HG02798 (cell line): Measurements from ENCODE around the gene RPL15.
"Not testable (repeated sequence)": the region's sequence is repeated elsewhere in the genome, so short reads cannot be mapped to it uniquely, and the experiment has no call there.

ENCODE experiments used
- ATAC-seq: cut with Tn5 transposase; IDR thresholded peaks from one replicate; pipeline ENCODE4 v1.9.1; 2021; ENCODE audit warnings: mild to moderate bottlenecking; ENCODE audit not compliant: unreplicated experiment, poor library complexity

The RPL15 gene

DNA sequence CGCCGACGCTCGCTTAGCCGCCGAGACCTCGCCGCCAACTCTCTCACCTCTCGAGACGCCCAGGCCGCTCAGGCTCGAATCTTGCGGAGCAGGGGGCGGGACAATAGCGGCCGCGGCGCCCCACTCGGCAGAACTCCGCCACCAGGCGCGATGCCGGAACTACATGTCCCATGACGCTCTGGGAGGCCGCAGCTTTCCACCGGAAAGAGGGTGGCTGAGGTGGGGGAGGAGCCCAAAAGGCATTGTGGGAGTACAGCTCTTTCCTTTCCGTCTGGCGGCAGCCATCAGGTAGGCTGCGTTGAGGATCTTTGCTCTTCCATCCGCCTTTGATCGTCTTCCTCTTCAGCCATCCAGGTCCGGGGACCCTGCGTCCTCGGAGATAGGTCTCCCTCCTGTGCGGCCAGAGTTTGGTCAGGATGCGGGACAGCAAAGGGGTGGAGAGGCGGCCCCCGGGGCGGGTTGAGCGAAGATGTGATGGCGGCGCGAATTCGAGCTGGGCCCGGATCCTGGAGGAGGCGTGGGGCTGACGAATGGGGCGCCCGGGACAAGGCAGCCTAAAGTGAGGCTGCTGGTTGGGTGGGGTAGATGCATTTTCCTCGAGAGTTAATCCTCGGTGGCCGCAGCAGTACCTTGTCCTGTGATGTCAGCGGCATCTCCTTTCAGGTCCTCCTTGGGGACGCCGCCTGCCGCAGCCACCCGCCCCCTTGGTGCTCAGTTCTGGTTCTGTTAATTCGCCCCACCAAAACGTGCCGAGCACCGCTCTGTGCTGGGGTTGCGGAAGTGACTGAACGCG is at the start of gene RPL15, which contains the start of gene NKIRAS1:
Gene RPL15, plus strand, starts transcription at position 247 of the 793 bp plus-strand sequence. CDS start 728 bp downstream, outside the sequence.
Gene NKIRAS1, minus strand, starts transcription at position 105 of the 793 bp plus-strand sequence. CDS start 6,086 bp downstream, outside the sequence.
- ATAC-seq: peak; percentile 96

DNA sequence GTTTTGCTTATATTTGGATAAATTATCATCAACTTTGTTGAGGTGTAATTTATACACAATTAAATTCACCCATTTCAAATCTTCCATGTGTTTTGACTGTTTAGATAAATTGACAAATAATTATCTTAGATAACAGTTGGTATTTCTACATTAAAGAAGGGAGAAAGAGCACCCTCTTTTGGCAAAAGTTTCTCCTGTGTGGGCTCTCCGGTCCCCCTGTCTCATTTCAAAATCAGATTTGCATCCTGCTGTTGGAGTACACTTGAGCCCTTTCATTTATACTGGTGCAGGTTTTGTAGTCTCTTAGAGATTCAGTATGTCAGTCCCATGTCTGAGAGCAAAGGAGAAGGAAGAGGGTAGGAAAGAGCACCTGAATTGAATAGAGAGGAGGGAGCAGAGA is 49.5 kb upstream of the RPL15 start:
- ATAC-seq: no peak

DNA sequence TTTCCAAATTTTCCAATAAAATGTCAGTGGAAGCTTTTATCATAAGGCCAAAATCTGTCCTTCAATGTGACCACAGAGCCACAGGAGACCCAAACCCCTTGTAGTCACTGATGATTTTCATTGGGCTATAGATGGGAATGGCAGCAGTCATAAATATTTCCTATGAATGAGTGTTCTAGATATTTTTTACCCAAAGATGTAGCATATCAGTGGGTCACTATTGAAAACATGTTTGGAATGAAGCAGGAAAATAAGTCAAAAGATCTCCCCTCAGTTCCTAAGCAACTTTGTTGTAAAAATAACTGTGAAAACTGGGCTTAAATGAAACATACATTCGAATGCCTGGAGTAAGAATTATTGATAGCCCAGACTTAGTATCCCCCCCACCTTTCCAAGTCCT is 49.1 kb upstream of the RPL15 start:
- ATAC-seq: no peak

DNA sequence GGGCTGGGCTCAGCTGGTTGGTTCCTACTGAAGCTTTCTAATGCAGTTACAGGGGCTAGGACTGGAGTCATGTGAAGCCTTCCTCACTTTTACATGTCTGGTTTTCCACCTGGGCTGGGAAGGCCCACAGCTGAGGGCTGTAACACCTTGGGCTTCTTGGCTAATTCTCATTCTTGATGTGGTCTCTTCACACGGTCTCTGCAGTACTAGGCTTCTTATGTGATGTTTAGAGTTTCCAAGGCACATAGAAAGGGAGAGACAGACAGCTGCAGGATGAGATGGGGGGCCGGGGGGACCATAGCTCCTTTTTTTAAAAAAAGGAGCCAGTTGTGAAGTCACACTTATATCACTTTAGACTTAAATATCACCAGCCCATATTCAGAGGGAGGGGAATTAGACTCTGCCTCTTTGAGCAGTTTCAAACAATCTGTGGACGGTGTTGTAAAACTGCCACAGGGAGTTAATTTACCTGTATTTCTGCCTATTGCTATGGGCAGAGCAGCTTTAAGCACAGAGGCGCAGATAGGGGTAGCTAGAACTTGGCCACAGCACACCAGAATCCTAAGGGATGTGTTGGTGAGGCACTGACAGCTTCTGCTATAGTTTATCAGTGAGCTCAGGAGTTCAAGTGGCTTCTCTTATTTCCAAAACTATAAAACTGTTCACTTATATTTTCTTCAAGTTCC is 46.8 kb upstream of the RPL15 start:
- no peak for ATAC-seq

DNA sequence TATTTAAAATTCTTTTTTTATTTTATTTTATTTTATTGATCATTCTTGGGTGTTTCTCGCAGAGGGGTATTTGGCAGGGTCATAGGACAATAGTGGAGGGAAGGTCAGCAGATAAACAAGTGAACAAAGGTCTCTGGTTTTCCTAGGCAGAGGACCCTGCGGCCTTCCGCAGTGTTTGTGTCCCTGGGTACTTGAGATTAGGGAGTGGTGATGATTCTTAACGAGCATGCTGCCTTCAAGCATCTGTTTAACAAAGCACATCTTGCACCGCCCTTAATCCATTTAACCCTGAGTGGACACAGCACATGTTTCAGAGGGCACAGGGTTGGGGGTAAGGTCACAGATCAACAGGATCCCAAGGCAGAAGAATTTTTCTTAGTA is 46.3 kb upstream of the RPL15 start:
- not testable (repeated sequence) for ATAC-seq

DNA sequence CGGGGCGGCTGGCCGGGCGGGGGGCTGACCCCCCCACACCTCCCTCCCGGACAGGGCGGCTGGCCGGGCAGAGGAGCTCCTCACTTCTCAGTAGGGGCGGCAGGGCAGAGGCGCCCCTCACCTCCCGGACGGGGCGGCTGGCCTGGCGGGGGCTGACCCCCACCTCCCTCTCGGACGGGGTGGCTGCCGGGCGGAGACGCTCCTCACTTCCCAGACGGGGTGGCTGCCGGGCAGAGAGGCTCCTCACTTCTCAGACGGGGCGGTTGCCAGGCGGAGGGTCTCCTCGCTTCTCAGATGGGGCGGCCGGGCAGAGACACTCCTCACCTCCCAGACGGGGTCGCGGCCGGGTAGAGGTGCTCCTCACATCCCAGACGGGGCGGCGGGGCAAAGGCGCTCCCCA is 45.6 kb upstream of the RPL15 start:
- not testable (repeated sequence) for ATAC-seq

DNA sequence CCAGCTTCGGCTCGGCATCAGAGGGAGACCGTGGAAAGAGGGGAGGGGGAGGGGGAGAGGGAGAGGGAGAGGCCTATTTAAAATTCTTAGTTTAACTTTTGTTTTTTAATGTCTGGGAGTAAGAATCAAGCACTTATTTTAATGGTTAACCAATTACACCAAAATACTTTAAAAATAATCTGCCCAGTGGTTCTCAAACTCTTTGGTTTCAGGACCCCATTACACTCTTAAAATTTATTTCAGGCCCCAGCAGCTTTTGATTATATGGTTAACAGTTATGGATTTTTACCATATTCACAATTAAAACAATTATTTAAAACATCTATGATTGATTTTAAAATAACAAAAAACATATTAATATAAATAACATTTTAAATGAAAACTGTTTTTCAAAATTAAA is 44.6 kb upstream of the RPL15 start:
- ATAC-seq: no peak

DNA sequence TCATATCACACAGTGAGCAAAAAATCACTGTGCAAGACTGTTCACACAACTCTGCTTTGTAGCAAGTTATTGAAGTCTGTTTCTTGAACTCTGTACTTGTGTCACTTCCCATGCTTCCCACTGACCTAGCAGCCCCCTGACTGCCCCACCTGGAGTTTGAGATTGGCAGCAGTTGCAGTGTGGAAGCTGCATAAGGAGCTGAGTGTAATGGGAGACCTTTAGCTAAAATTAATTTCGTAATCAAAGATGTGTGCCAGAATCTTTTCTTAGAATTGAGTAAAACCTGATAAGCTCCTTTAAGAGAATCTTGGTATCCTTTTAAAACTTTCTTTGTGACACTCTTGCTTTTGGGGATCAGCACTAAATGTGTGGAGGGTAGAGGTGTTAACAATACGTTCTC is 43.0 kb upstream of the RPL15 start:
- ATAC-seq: no peak

DNA sequence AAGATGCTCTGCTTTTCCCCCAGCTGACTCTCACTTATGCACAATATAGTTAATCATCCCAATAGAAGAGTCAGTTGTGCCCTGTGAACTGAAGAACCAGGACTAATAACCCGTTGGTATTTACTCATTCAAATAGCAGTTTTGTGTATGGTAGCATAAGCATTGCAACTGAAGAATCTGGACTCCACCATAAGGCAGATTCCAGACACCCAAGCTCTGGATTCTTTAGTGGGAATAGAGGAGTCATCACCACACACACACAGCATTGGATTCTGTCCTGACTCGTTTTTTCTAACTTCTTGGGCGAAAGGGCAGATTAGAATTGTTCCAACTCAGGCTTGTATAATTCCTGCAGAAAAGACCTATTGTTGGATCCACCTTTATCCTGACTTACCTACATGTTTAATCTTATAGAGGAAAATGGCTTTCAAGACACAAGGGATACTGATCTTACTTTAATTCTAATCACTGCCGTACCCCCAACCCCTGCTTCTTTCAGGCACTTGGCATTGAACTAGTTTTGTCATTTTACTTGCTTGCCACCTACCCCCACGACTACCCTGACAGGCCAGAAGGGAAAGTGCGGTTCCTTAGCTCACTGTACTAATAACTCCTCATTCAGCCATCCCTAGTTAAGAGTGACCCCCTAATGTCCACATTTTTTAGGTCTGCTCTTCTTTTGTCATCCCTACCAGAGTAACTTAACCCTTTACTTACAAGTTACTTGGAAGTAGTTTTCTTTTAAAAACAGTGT is 42.4 kb upstream of the RPL15 start:
- no peak for ATAC-seq

DNA sequence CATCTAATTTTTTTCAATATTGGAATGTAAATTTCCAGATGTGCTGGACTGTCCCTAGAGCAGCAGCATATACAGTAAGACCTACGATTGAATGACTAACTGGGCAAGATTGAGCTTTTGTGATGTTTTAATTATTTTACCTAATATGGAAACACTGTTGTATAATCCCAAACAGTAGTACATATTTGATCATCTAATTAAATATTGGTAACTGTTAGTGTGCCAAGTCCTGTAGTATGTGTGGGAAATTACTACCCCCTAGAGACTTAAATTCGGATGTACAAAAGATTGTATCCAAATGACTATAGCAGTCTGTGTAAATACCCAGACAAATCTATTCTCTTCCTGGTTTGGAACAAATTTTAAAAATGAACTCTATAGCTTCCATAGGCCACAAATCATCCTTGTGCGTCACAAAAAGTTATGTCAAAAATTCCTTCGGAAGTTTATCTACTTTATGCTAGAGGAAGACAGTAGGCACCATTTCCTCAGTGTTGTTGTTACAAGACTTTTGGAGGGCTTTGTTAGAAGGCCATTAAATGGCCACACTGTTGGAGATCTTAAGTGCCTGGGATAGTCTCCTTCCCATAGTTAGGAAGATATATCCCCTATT is 41.7 kb upstream of the RPL15 start:
- ATAC-seq: no peak

DNA sequence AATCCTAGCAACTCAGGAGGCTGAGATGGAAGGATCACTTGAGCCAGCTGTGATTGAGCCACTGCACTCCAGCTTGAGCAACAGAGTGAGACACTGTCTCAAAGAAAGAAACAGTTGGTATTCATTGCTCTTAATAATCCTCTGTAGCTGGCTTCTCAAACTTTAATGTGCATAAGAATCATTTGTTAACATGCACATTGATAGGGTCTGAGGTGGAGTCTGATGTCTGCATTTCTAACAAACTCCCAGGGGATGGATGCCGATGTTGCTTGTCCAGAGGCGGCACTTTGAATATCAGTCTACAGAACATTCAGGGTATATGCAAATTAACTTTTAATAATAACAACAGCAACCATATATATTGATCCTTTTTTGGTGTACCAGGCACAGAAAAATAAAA is 40.0 kb upstream of the RPL15 start:
- no peak for ATAC-seq

DNA sequence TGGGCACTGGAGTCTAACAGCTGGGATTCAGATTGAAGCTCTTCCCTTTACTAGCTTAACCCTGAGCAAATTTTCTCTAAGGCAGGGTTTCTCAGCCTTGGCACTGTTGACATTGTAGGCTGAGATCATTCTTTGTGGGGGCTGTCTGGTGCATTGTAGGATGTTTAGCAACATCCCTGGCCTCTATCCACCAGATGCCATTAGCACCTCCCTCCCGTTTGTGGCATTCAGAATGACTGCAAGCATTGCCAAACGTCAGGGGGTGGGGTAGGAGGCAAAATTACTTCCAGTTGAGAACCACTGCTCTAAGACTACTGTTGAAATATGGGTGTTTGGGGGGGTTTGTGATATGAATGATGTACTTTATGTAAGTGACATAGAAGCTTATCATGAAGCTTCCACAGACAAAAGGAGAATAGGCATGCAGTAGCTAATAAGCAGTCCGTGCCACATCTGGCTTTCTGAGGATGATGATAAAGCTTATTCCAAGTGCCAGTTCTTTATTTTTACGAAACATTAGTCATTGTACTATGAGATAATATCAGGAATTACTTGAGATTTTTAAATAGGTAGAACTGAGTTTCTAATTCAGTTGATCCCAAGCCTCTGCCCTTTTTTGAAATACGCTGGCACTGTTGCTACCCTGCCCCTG is 39.5 kb upstream of the RPL15 start:
- no peak for ATAC-seq

DNA sequence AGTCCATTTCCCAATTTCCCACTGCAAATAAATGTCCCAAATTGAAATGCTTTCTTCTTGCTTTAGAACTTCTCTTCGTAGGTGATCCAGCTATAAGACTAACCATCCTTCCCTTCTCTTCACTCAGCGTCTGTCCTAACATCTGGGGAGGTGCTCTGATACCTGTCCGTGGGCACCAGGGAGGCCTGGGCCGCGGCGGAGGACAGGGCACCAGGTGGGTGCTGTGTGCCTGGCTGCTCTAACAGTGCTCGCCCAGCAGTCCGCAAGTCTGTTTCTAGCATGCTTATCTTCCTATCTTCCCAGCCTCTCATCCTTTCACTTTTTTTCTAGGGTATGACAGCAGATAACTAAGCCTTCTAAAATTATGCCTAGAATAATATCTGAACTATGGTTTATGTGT is 37.4 kb upstream of the RPL15 start:
- ATAC-seq: no peak

DNA sequence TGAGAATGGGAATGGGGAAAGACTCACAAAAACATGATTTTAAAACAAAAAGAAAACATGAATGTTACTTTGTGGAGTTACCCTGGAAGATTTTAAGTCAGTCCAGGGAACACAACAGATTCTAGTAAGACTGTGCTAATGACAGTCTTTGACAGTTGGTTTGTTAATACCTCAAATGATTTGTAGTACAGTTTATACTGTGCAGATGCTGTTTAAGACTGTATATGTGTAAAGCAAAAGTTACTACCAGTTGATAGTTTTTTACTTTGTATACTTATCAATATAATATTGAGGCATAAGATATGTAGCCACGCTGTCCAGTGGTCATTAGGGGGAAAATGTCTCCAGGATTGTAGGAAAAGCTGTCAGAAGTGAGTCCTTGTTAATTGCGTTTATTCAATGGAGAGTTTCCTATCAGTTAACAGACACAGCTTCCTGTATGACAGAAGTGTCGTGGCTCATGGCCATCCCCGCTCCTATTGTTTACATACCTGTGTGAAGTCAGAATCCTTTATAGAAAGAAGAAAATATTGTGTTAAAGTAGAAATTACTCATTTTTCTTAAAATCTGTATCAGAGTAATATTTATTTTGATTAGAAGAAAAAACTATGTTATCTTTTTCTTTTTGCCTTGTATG is 36.1 kb upstream of the RPL15 start:
- ATAC-seq: no peak

DNA sequence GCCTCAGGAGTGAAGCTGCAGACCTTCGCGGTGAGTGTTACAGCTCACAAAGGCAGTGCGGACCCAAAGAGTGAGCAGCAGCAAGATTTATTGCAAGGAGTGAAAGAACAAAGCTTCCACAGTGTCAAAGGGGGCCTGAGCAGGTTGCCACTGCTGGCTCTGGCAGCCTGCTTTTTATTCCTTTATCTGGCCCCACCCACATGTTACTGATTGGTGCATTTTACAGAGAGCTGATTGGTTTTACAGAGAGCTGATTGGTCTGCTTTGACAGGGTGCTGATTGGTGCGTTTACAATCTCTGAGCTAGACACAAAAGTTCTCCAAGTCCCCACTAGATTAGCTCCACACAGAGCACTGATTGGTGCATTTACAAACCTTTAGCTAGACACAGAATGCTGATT is 34.9 kb upstream of the RPL15 start:
- not testable (repeated sequence) for ATAC-seq

DNA sequence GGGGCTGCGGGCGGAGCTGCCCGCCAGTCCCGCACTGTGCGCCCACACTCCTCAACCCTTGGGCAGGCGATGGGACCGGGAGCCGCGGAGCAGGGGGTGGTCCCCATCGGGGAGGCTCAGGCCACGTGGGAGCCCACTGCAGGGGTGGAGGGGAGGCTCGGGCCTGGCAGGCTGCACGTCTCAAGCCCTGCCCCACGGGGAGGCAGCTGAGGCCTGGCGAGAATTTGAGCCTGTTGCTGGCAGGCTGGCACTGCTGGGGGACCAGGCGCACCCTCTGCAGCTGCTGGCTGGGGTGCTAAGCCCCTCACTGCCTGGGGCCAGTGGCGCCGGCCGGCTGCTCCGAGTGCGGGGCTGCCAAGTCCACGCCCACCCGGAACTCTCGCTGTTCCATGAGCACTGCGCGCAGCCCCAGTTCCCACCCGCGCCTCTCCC is 34.4 kb upstream of the RPL15 start:
- no peak for ATAC-seq

DNA sequence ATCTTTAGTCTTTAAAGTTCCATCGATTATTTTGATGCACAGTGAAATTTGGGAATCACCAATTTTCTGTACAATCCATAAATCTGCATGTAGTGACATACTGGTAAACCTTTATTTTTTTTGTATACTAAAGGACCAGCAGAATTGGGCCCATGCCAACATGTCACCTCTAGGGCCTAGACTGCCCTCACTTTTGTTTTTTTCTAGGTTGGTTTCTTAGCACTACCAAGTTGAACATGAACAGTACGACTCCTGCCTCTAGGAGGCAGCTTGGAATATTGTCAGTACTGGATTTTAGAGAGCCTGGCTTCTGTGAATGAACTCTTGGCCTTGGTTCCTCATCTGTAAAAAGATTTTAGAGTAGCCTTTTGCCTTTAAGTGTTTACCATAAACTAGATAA is 32.5 kb upstream of the RPL15 start:
- ATAC-seq: no peak

DNA sequence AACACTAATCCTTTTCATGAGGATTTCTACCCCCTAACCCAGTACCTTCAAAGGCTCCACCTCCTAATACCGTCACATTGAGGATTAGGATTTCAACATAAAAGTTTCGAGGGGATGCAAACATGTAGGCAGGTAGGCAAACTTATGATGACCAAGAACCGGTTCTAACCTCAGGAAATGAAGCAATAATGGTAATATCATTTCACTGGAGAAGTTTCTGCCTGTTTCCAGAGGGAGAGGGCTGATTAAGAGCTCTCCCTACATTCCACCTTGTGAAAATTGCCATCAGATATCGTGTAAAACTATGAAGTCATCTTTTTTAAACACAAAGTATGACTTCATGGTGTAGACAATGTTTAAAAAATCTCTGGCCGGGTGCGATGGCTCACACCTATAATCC is 31.7 kb upstream of the RPL15 start:
- ATAC-seq: no peak

DNA sequence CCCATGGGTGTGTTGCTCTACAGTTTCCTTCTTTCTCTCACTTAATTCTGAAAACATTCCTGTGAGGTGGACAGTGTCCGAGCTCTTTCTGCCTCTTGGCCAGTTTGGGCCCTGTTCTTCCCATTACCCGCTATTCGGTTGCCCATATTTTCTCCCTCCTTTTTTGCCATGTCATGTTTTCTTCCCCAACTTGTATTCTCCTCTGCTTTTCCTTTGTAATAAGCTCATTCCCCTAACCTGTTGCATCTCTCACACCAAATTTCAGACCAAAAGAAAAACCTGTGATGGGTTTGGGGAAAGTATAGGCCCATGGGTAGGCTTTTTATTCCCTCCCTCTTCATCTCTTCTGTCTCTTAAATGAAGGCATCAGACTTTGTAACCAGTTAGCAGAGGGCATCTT is 30.6 kb upstream of the RPL15 start:
- no peak for ATAC-seq
